ENCODE data around the gene HIF1A. TPM values are rescaled to one million over a fixed set of nuclear protein-coding genes. Genes with fewer than 3 reads are reported as not detected.

The HIF1A gene
- total RNA-seq, 1 experiment from 2014 or later = 181 TPM

Other genes starting within 250 kb of the HIF1A start
- gene SNAPC1, start 66.9 kb downstream of the HIF1A start, total RNA-seq (2014; rRNA removed; shearing (Covaris generic)) = 11.6 and 16.7 TPM in 2 replicates
- 0.35 and 0.37 TPM in 2 replicates for gene SYT16, start 117.2 kb downstream of the HIF1A start, total RNA-seq (2014; rRNA removed; shearing (Covaris generic))

Data from H7 (cell line).